ENCODE measurements around the gene FMN1.

Gene FMN1

GRCh38 chr15:33057845-33058244, 136.7 kb downstream of the FMN1 start:
- DNase-seq (ENCODE audit: low read depth), result no peak

DNA sequence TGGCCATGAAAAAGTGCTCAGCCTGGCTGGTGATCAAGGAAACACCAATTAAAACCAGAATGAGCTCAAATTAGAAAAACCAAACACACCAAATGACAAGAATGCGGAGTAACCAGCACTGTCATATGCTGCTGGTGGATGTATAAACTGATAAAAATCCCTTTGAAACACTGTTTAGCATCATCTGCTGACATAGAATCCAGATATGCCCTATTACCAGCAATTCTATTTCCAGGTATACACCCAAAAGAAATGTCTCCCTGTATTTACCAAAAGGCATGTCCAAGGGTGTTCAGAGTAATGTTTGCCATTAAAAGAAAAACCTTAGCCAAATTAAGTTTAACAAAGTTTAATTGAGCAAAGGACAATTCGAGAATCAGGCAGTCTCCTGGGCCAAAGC, 138.6 kb downstream of the FMN1 start:
- DNase-seq (ENCODE audit: low read depth), result no peak

DNA sequence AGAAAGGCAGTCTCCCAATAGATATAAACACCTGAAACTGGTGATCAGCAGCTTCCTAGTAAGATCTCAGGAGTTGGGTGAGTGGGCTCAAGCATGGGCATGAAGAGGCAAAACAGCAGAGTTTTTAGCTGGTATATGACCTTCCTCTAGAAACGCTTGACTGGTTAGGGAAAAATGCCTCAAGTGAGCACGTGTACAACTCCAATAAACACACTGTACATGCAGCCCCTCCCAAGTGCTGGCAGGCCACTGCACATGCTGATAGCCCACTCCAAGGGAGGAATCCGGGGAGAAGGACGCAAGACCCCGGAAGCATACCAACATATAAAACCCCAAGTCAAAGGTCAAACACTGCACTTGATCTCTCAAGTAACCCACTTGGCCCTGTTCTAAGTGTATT, 143.0 kb downstream of the FMN1 start:
- no peak for DNase-seq (ENCODE audit: low read depth)

GRCh38 chr15:33048255-33048654, 146.3 kb downstream of the FMN1 start:
- DNase-seq (ENCODE audit: low read depth), result no peak

DNA sequence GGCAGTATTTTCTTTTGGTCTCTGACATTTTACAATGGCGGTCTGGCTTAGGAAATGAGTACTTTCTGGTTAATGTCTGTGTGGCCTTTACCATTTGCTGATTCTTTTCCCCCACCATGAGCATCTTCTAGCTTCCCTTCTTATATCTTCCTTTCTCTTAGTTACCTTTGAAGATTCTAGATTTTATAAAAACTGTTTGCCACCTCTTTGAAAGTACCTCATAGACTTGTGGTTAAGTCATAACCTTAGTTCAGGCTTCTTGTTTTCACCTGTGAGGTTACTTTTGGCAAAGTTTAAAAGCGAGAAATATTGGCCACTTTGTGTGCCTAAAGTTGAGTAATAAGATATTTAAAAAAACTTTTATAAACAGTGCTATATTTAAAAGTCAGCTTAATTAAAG, 147.4 kb downstream of the FMN1 start:
- no peak for DNase-seq (ENCODE audit: low read depth)

GRCh38 chr15:33046329-33046728, 148.2 kb downstream of the FMN1 start:
- no peak for DNase-seq (ENCODE audit: low read depth)

GRCh38 chr15:33045066-33045810, 149.3 kb downstream of the FMN1 start:
- no peak for DNase-seq (ENCODE audit: low read depth)

GRCh38 chr15:33044598-33044997, 149.9 kb downstream of the FMN1 start:
- no peak for DNase-seq (ENCODE audit: low read depth)

DNA sequence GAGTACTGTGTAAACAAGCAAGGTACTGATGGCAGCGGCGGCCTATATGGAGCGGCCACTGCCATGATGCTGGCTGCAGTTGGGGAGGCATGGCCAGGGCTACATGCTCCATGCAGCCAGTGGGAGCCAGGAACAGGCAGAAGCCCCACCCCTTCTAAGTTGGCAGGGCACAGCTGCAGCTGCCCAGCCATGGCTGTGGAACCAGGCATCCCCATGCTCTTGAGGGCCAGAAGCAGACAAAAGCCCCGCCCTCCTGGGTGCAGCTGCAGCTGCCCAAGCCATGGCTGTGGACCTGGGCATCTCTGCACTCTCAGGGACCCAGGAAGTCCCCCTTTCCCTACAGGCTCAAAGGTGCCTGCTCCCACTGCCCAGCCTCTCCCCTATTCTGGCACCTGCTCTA, 150.9 kb downstream of the FMN1 start:
- DNase-seq (ENCODE audit: low read depth), result no peak

DNA sequence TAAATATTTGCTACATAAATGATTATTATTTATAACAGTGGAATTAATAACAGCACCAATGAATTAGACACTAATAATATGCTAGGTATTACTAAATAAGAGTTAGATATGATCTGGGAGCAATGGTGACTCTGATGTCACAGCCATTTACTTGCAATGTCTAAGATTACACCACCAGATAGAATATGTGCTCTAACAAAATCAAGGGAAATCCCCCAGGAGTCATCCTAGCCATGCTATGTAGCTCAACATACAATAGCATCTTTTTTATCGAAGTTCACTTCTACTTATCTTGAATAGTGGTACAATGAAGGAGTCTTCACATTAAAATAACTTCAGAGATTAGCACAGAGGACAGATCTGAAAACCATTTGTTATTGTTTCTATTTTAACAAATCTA, 154.0 kb downstream of the FMN1 start:
- DNase-seq (ENCODE audit: low read depth), result no peak

DNA sequence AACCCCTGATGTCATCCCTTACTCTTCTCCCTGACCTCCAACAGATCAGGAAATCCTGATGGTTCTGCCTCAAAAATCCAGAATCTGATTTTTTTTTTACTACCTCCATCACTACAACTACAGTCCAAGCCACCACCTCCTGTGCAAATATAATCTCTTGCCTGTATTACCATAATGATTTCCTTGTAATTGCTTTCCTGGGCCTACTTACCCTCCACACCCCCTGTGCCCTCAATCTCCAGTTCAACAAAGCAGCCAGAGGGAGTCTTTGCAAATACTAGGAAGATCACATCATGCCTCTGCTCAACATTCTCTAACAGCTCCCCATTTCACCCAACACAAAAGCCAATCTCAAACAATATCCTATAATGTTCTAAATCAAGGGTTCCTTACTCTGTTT, 159.9 kb downstream of the FMN1 start:
- DNase-seq (ENCODE audit: low read depth), result no peak

GRCh38 chr15:33032053-33032452, 162.5 kb downstream of the FMN1 start:
- no peak for DNase-seq (ENCODE audit: low read depth)

GRCh38 chr15:33031324-33031821, 163.1 kb downstream of the FMN1 start:
- DNase-seq (ENCODE audit: low read depth), result no peak

DNA sequence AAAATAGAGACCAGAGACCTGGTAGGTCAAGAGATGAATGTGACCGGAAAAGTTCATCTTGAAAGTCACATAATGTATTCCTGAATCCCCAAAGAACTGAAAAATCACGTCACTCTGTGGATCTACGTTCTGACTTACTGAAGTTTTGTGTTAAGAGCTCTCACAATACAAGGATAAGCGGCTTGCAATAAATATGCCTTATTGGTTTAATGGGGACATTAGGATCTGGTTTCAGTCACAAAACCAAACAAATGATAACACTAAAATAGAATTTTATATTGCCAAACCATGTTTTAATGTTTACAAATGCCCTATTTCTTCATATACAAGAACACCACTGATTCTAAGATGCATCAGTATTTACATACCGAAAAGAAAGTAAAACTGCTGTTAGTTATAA, 164.2 kb downstream of the FMN1 start:
- DNase-seq (ENCODE audit: low read depth), result no peak

DNA sequence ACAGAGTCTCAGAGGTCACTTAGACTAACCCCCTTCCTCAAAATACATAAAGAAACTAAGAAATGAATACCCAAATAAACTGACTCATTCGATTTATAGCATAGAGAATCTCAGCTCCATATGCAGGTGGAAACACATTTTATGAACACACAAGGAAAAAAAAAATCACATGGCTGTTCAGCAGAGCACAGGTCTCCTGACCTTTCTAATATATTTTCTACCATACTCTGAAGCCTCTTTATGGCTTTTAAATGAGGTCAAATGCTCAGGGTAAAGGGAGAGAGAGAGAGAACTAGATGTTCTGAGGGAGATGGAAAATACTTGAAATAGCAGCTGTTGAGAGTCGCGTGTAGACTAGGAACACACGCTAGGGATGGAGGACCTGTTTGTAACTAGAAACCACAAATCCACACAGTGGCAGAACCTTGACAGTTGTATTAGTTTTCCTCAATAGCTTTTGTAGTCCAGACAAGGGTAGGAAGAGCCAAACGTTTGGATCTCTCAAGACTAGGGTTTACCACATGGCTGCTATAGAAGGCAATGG, 165.3 kb downstream of the FMN1 start:
- no peak for DNase-seq (ENCODE audit: low read depth)

DNA sequence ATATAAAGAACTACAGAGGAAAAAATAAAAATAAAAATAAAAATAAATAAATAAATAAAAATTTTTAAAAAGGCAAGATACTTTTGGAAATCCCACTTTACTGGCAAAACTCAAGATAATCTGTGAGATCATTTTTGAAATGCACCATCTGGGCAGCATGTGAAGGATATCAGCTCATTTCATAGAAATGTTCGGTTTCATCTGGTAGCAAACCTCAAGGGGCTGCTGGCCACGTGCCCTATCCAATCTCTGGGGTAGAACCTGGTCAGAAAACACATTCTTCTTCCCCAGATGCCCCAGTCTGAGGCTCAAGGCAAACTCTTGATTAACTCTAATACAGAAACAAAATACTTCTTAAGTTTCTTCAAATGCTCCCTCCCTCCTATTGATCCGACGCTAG, 166.0 kb downstream of the FMN1 start:
- no peak for DNase-seq (ENCODE audit: low read depth)

DNA sequence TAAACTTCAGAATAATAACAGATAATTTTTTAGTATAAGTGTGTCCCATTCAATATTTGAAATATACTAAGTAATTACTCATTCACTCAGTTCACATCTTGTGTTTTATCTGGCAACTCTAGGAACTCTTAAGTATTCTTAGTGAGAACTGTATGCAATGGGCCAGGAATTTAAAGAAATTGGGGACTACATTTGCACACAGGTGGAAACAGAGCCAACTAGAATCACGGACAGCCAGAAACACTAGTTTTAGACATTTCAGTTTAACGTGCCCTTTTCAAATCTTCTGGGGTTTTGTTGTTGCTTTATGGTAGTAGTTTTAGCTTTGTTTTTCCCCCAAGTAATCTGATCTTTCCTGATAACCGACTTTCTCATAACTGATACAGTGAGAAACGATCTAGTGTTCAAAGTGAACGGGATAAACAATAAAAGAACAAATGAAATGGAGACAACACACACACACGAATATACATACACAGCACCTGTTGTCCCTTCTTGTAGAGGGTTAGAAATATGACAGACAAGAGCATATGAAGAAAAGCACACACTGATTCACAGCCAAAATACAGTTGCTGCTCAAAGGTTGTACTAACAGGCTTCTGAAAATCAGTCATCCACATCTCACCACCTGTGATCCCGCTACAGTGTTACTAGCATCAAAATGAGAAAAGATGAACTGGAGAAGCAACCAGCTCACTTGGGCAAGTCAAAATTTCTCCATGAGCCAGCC, 167.0 kb downstream of the FMN1 start:
- no peak for DNase-seq (ENCODE audit: low read depth)

- DNase-seq (ENCODE audit: low read depth), result no peak
These were observed 167.9 kb downstream of the FMN1 start for GRCh38 chr15:33026614-33027013.

DNA sequence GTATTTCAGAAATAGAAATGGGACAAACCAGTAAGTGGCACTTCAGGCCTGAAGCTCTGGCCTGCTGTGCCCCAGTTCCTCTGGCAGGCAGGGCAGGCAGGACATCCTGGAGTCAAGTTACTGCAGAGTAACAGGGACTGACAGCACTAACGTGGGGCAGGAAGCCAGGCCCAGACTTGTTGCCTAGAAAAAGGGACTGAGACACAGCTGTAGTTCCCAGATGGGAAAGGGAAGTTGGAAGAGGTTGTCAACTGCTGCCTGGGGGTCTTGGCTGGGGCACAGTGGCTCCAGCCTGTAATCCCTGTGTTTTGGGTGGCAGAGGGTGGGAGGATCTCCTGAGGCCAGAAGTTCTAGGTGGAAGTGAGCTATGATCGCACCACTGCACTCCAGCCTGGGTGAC, 171.9 kb downstream of the FMN1 start:
- no peak for DNase-seq (ENCODE audit: low read depth)

- DNase-seq (ENCODE audit: low read depth), result no peak
These were observed 172.6 kb downstream of the FMN1 start for GRCh38 chr15:33021806-33022389.

DNA sequence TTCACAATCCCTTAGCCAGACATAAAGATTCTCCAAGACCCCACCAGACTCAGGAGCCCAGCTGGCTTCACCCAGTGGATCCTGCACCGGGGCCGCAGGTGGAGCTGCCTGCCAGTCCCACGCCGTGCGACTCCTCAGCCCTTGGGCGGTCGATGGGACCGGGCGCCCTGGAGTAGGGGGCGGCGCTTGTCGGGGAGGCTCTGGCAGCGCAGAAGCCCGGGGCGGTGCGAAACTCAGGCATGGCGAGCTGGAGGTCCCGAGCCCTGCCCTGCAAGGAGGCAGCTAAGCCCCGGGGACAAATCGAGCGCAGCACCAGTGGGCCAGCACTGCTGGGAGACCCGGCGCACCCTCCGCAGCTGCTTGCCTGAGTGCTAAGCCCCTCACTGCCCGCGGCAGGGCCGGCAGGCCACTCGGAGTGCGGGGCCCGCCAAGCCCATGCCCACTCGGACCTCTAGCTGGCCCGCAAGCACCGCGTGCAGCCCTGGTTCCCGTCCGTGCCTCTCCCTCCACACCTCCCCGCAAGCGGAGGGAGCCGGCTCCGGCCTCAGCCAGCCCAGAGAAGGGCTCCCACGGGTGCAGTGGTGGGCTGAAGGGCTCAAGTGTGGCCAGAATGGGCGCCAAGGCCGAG, 175.0 kb downstream of the FMN1 start:
- no peak for DNase-seq (ENCODE audit: low read depth)

DNA sequence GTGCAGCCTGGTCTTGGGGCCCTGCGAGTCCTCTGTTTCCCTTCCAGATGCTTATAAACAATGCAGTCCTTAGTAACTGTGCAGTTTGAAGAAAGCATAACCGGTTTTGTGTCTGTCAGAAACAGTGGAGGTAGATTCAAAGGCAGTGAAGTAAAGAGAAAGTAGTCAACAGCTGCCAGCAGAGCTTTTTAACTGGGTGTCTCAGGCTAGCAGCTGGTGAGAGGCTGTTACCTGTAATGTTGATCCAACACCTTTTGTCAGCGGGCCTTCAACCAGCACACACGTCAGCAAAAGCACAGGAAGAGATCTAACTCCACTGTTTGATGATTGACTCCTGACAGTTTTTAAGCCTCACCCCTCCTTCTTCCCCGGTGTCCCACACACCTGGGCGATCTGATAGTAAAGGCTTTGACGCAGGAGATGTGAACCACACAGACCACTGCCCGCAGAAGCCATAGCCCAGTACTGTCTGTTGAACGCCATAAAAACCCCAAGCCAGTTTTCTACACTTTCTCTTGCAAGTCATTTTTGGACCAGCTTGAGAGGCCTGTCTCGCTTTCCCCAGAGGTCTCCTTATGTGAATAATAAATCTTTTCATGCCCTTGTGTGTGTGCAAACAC, 178.0 kb downstream of the FMN1 start:
- no peak for DNase-seq (ENCODE audit: low read depth)
